SU-DHL-6 (cell line): Measurements from ENCODE around the gene NKD1.

ENCODE experiments used
- CTCF ChIP-seq: fragments of 200-600 bp; sonication (generic); IDR thresholded peaks from one replicate; pipeline ENCODE4 v1.5.1; 2017; ENCODE audit warnings: antibody characterized with exemption, mild to moderate bottlenecking, low read length, moderate library complexity; ENCODE audit not compliant: insufficient read depth, poor library complexity, severe bottlenecking
- EZH2phosphoT487 ChIP-seq: fragments of 200-600 bp; sonication (generic), shearing (Covaris generic); conservative IDR thresholded peaks from 2 replicates; pipeline ENCODE4 v1.6.1; 2018; ENCODE audit warnings: mild to moderate bottlenecking, antibody characterized with exemption, low read length, moderate library complexity, mixed read lengths

GRCh38 chr16:50573279-50573678, 25.1 kb downstream of the NKD1 start:
- no peak for TF ChIP-seq CTCF
- no peak for TF ChIP-seq EZH2phosphoT487
